ENCODE measurements around the gene PPM1D. TPM values are rescaled to one million over a fixed set of nuclear protein-coding genes. Genes with fewer than 3 reads are reported as not detected.

PPM1D gene
- total and polyA plus RNA-seq, 2 experiments from 2014 or later, result 7.8 to 13.3 TPM

DNA sequence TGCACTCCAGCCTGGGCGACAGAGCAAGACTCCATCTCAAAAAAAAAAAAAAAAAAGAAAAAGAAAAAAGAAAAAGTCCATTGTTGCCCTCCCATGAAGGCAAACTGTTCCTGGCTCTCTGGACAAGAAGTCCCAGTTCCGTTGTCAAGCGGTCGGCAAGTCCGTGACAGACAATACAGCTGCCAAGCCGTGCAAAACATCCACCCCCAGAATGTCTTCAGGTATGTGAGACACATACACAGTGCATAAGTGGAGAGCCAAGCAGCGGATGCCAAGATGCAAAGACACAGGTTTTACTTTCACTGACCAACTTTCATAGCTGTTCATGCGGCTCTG lies 40.4 kb upstream of the PPM1D start:
- H3K79me2 ChIP-seq (replicated peaks; ENCODE audit: insufficient read depth), result no peaks in the 10 kb centered on the region
- no peak overlapping the region for H3K4me3 ChIP-seq
- H3K27ac ChIP-seq (ENCODE audit: low read depth), result no peak overlapping the region
- H3K27me3 ChIP-seq (ENCODE audit: insufficient read depth), result no peaks in the 10 kb centered on the region
- H2AFZ ChIP-seq, result peak overlapping the region; percentile 52; the same call in 1 of the 2 replicates
- no peaks in the 10 kb centered on the region; the same call in 1 of the 2 replicates for H3K36me3 ChIP-seq (ENCODE audit: insufficient read depth)
- H3K9me3 Mint-ChIP-seq, result peaks cover 41% of the 10 kb centered on the region
- H3K9me2 ChIP-seq (ENCODE audit: insufficient read depth), result no peaks in the 10 kb centered on the region
- H3K4me2 ChIP-seq, result no peak overlapping the region
- ATAC-seq (no peak), DNase-seq (ENCODE audit: low spot score) (no peak)
- peaks cover 24% of the 10 kb centered on the region for H3K36me3 Mint-ChIP-seq (ENCODE audit: low read depth)
- H3F3A ChIP-seq (replicated peaks; ENCODE audit: low read depth), result no peaks in the 10 kb centered on the region
- H3K27me3 Mint-ChIP-seq (ENCODE audit: insufficient read depth, low read depth, poor library complexity), result peaks cover 2% of the 10 kb centered on the region
- H3K4me1 ChIP-seq (ENCODE audit: insufficient read depth), result no peaks in the 10 kb centered on the region
- no peak overlapping the region for H3K4me3 Mint-ChIP-seq
- H4K20me1 ChIP-seq (replicated peaks; ENCODE audit: insufficient read depth), result no peaks in the 10 kb centered on the region
- TF ChIP-seq STAT1 (IDR thresholded peaks at IDR 0.05; ENCODE audit: unreplicated experiment) (no peak), ZNF114 (CRISPR knock-in tag; IDR thresholded peaks at IDR 0.05) (no peak), ZNF331 (CRISPR knock-in tag; IDR thresholded peaks at IDR 0.05; ENCODE audit: low read depth) (no peak), EZH2 (IDR thresholded peaks at IDR 0.05; ENCODE audit: low read depth, unreplicated experiment) (no peak), NANOG (IDR thresholded peaks at IDR 0.05; ENCODE audit: borderline replicate concordance) (no peak), EZH2phosphoT487 (IDR thresholded peaks at IDR 0.05; ENCODE audit: unreplicated experiment) (no peak), POLR2AphosphoS5 (IDR thresholded peaks at IDR 0.05; ENCODE audit: low read depth) (no peak), JUNB (IDR thresholded peaks at IDR 0.05; ENCODE audit: unreplicated experiment) (no peak), CREB1 (CRISPR knock-in tag; IDR thresholded peaks at IDR 0.05; ENCODE audit: low read depth) (no peak)
- TF ChIP-seq, protein P1, sequence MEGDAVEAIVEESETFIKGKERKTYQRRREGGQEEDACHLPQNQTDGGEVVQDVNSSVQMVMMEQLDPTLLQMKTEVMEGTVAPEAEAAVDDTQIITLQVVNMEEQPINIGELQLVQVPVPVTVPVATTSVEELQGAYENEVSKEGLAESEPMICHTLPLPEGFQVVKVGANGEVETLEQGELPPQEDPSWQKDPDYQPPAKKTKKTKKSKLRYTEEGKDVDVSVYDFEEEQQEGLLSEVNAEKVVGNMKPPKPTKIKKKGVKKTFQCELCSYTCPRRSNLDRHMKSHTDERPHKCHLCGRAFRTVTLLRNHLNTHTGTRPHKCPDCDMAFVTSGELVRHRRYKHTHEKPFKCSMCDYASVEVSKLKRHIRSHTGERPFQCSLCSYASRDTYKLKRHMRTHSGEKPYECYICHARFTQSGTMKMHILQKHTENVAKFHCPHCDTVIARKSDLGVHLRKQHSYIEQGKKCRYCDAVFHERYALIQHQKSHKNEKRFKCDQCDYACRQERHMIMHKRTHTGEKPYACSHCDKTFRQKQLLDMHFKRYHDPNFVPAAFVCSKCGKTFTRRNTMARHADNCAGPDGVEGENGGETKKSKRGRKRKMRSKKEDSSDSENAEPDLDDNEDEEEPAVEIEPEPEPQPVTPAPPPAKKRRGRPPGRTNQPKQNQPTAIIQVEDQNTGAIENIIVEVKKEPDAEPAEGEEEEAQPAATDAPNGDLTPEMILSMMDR (conservative IDR thresholded peaks at IDR 0.05; ENCODE audit: low read depth in 2 of 2), result no peak
- TF ChIP-seq, protein P2, sequence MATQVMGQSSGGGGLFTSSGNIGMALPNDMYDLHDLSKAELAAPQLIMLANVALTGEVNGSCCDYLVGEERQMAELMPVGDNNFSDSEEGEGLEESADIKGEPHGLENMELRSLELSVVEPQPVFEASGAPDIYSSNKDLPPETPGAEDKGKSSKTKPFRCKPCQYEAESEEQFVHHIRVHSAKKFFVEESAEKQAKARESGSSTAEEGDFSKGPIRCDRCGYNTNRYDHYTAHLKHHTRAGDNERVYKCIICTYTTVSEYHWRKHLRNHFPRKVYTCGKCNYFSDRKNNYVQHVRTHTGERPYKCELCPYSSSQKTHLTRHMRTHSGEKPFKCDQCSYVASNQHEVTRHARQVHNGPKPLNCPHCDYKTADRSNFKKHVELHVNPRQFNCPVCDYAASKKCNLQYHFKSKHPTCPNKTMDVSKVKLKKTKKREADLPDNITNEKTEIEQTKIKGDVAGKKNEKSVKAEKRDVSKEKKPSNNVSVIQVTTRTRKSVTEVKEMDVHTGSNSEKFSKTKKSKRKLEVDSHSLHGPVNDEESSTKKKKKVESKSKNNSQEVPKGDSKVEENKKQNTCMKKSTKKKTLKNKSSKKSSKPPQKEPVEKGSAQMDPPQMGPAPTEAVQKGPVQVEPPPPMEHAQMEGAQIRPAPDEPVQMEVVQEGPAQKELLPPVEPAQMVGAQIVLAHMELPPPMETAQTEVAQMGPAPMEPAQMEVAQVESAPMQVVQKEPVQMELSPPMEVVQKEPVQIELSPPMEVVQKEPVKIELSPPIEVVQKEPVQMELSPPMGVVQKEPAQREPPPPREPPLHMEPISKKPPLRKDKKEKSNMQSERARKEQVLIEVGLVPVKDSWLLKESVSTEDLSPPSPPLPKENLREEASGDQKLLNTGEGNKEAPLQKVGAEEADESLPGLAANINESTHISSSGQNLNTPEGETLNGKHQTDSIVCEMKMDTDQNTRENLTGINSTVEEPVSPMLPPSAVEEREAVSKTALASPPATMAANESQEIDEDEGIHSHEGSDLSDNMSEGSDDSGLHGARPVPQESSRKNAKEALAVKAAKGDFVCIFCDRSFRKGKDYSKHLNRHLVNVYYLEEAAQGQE (IDR thresholded peaks at IDR 0.05; ENCODE audit: unreplicated experiment), result no peak
- TF ChIP-seq, protein P3, sequence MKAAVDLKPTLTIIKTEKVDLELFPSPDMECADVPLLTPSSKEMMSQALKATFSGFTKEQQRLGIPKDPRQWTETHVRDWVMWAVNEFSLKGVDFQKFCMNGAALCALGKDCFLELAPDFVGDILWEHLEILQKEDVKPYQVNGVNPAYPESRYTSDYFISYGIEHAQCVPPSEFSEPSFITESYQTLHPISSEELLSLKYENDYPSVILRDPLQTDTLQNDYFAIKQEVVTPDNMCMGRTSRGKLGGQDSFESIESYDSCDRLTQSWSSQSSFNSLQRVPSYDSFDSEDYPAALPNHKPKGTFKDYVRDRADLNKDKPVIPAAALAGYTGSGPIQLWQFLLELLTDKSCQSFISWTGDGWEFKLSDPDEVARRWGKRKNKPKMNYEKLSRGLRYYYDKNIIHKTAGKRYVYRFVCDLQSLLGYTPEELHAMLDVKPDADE (IDR thresholded peaks at IDR 0.05), result no peak
- TF ChIP-seq, protein P4, sequence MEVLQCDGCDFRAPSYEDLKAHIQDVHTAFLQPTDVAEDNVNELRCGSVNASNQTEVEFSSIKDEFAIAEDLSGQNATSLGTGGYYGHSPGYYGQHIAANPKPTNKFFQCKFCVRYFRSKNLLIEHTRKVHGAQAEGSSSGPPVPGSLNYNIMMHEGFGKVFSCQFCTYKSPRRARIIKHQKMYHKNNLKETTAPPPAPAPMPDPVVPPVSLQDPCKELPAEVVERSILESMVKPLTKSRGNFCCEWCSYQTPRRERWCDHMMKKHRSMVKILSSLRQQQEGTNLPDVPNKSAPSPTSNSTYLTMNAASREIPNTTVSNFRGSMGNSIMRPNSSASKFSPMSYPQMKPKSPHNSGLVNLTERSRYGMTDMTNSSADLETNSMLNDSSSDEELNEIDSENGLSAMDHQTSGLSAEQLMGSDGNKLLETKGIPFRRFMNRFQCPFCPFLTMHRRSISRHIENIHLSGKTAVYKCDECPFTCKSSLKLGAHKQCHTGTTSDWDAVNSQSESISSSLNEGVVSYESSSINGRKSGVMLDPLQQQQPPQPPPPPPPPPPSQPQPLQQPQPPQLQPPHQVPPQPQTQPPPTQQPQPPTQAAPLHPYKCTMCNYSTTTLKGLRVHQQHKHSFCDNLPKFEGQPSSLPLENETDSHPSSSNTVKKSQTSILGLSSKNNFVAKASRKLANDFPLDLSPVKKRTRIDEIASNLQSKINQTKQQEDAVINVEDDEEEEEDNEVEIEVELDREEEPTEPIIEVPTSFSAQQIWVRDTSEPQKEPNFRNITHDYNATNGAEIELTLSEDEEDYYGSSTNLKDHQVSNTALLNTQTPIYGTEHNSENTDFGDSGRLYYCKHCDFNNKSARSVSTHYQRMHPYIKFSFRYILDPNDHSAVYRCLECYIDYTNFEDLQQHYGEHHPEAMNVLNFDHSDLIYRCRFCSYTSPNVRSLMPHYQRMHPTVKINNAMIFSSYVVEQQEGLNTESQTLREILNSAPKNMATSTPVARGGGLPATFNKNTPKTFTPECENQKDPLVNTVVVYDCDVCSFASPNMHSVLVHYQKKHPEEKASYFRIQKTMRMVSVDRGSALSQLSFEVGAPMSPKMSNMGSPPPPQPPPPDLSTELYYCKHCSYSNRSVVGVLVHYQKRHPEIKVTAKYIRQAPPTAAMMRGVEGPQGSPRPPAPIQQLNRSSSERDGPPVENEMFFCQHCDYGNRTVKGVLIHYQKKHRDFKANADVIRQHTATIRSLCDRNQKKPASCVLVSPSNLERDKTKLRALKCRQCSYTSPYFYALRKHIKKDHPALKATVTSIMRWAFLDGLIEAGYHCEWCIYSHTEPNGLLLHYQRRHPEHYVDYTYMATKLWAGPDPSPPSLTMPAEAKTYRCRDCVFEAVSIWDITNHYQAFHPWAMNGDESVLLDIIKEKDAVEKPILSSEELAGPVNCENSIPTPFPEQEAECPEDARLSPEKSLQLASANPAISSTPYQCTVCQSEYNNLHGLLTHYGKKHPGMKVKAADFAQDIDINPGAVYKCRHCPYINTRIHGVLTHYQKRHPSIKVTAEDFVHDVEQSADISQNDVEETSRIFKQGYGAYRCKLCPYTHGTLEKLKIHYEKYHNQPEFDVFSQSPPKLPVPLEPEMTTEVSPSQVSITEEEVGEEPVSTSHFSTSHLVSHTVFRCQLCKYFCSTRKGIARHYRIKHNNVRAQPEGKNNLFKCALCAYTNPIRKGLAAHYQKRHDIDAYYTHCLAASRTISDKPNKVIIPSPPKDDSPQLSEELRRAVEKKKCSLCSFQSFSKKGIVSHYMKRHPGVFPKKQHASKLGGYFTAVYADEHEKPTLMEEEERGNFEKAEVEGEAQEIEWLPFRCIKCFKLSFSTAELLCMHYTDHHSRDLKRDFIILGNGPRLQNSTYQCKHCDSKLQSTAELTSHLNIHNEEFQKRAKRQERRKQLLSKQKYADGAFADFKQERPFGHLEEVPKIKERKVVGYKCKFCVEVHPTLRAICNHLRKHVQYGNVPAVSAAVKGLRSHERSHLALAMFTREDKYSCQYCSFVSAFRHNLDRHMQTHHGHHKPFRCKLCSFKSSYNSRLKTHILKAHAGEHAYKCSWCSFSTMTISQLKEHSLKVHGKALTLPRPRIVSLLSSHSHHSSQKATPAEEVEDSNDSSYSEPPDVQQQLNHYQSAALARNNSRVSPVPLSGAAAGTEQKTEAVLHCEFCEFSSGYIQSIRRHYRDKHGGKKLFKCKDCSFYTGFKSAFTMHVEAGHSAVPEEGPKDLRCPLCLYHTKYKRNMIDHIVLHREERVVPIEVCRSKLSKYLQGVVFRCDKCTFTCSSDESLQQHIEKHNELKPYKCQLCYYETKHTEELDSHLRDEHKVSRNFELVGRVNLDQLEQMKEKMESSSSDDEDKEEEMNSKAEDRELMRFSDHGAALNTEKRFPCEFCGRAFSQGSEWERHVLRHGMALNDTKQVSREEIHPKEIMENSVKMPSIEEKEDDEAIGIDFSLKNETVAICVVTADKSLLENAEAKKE (CRISPR knock-in tag; IDR thresholded peaks at IDR 0.05), result no peak
- H3K27ac Mint-ChIP-seq, result no peak overlapping the region
- no peaks in the 10 kb centered on the region for H3K4me1 Mint-ChIP-seq

Data from GM23338 (cell line).